ENCODE data around the gene FAP.

Gene FAP

GRCh38 chr2:162265666-162266459 is 22.6 kb upstream of the FAP start:
- ATAC-seq = no peak
- no peak for TF ChIP-seq ZC3H10 (CRISPR knock-in tag; IDR thresholded peaks at IDR 0.05)
- no peak for TF ChIP-seq ESRRG (CRISPR knock-in tag; IDR thresholded peaks at IDR 0.05)
- TF ChIP-seq RARB (CRISPR knock-in tag; IDR thresholded peaks at IDR 0.05) = no peak
- TF ChIP-seq CSRNP3 (CRISPR knock-in tag; IDR thresholded peaks at IDR 0.05) = no peak
- TF ChIP-seq PPARA (CRISPR knock-in tag; IDR thresholded peaks at IDR 0.05; ENCODE audit: borderline replicate concordance) = no peak
- TF ChIP-seq ZNF70 (CRISPR knock-in tag; IDR thresholded peaks at IDR 0.05) = no peak
- no peak for TF ChIP-seq OSR1 (CRISPR knock-in tag; IDR thresholded peaks at IDR 0.05)
- no peak for TF ChIP-seq POU6F1 (CRISPR knock-in tag; IDR thresholded peaks at IDR 0.05; ENCODE audit: borderline replicate concordance, low read depth)
- TF ChIP-seq GLIS3 (CRISPR knock-in tag; IDR thresholded peaks at IDR 0.05) = no peak
- TF ChIP-seq ZFP30 (CRISPR knock-in tag; IDR thresholded peaks at IDR 0.05) = no peak
- TF ChIP-seq SNAI2 (CRISPR knock-in tag; IDR thresholded peaks at IDR 0.05) = no peak
- TF ChIP-seq TOX (CRISPR knock-in tag; IDR thresholded peaks at IDR 0.05; ENCODE audit: borderline replicate concordance) = no peak
- no peak for TF ChIP-seq BACH2 (CRISPR knock-in tag; IDR thresholded peaks at IDR 0.05; ENCODE audit: borderline replicate concordance)
- TF ChIP-seq TSHZ2 (CRISPR knock-in tag; IDR thresholded peaks at IDR 0.05) = no peak
- no peak for TF ChIP-seq ARNTL (CRISPR knock-in tag; IDR thresholded peaks at IDR 0.05; ENCODE audit: borderline replicate concordance, low read depth)
- TF ChIP-seq PATZ1 (CRISPR knock-in tag; IDR thresholded peaks at IDR 0.05; ENCODE audit: borderline replicate concordance) = no peak
- no peak for TF ChIP-seq CREB5 (CRISPR knock-in tag; IDR thresholded peaks at IDR 0.05; ENCODE audit: low read depth)
- no peak for TF ChIP-seq TCF4 (CRISPR knock-in tag; IDR thresholded peaks at IDR 0.05; ENCODE audit: borderline replicate concordance)

- ATAC-seq = peak; percentile 79
- TF ChIP-seq ARNTL (CRISPR knock-in tag; IDR thresholded peaks at IDR 0.05; ENCODE audit: borderline replicate concordance, low read depth) (no peak), RARB (CRISPR knock-in tag; IDR thresholded peaks at IDR 0.05) (no peak), ESRRG (CRISPR knock-in tag; IDR thresholded peaks at IDR 0.05) (no peak), GLIS3 (CRISPR knock-in tag; IDR thresholded peaks at IDR 0.05) (no peak), PPARA (CRISPR knock-in tag; IDR thresholded peaks at IDR 0.05; ENCODE audit: borderline replicate concordance) (no peak), OSR1 (CRISPR knock-in tag; IDR thresholded peaks at IDR 0.05) (no peak), ZFP3 (CRISPR knock-in tag; IDR thresholded peaks at IDR 0.05) (no peak), CSDC2 (CRISPR knock-in tag; IDR thresholded peaks at IDR 0.05) (no peak), CREB5 (CRISPR knock-in tag; IDR thresholded peaks at IDR 0.05; ENCODE audit: low read depth) (no peak), ZNF70 (CRISPR knock-in tag; IDR thresholded peaks at IDR 0.05) (no peak), BACH2 (CRISPR knock-in tag; IDR thresholded peaks at IDR 0.05; ENCODE audit: borderline replicate concordance) (no peak), ISL1 (CRISPR knock-in tag; IDR thresholded peaks at IDR 0.05) (no peak), CSRNP3 (CRISPR knock-in tag; IDR thresholded peaks at IDR 0.05) (no peak), POU6F1 (CRISPR knock-in tag; IDR thresholded peaks at IDR 0.05; ENCODE audit: borderline replicate concordance, low read depth) (no peak)
Measured at GRCh38 chr2:162261032-162261945, 18.0 kb upstream of the FAP start.

All from SK-N-SH treated with all-trans-retinoic acid at 6 μM for 48 hours (cell line).